Stomach (tissue), 4 donors: ENCODE results near the gene LRP6.

Experiments used
- CTCF ChIP-seq, 7 experiments: fragments of 450-650 bp in 4 of 7; fragments of 200-600 bp in 3 of 7; sonication (generic) in 3 of 7; IDR thresholded peaks; one replicate each; pipeline ENCODE4 v1.5.1; 2016 to 2019; ENCODE audit warnings: antibody characterized with exemption in 7 of 7, control low read depth in 2 of 7, mild to moderate bottlenecking in 1 of 7
- EP300 ChIP-seq: sonication (generic); formaldehyde crosslinking; IDR thresholded peaks from one replicate; pipeline ENCODE4 v1.6.1; 2017; ENCODE audit warnings: antibody characterized with exemption
- POLR2A ChIP-seq, 4 donors: fragments of 450-650 bp; IDR thresholded peaks; one replicate each; pipeline ENCODE4 v1.6.1; 2016; ENCODE audit warnings: antibody characterized with exemption in 4 of 4, control low read depth in 2 of 4, mild to moderate bottlenecking in 1 of 4, moderate library complexity in 1 of 4
- POLR2AphosphoS5 ChIP-seq, 3 donors: sonication (generic); formaldehyde crosslinking; IDR thresholded peaks; one replicate each; pipeline ENCODE4 v1.6.1; 2016; ENCODE audit warnings: antibody characterized with exemption in 3 of 3

- TF ChIP-seq POLR2A (IDR thresholded peaks at IDR 0.05) (no peak), POLR2AphosphoS5 (IDR thresholded peaks at IDR 0.05) (no peak), CTCF (IDR thresholded peaks at IDR 0.05) (no peak), EP300 (no peak)
Observed at GRCh38 chr12:12275874-12276273, 9.0 kb upstream of the LRP6 start.
